H1 (cell line): Measurements from ENCODE around the gene COG4. TPM values are rescaled to one million over a fixed set of nuclear protein-coding genes. Genes with fewer than 3 reads are reported as not detected.

Experiments used
- BCL11A ChIP-seq, 2 experiments: IDR thresholded peaks; one replicate each; pipeline ENCODE4 v1.6.1; 2011; ENCODE audit warnings: low read depth in 2 of 2, low read length in 2 of 2, mild to moderate bottlenecking in 2 of 2
- CTBP2 ChIP-seq: IDR thresholded peaks from 2 replicates; pipeline ENCODE4 v1.7.0; 2011; ENCODE audit warnings: borderline replicate concordance, mild to moderate bottlenecking, moderate library complexity, mixed read lengths, low read length; ENCODE audit not compliant: insufficient read depth, insufficient read length
- EGR1 ChIP-seq: IDR thresholded peaks from 2 replicates; pipeline ENCODE4 v1.6.1; 2011; ENCODE audit warnings: low read depth, low read length, borderline replicate concordance
- RNF2 ChIP-seq: fragments of 200-900, 300-1000 bp; sonication (generic); IDR thresholded peaks from 2 replicates; pipeline ENCODE4 v1.7.1; 2016; ENCODE audit warnings: borderline replicate concordance, low read depth, mild to moderate bottlenecking, antibody characterized with exemption, low read length; ENCODE audit not compliant: poor library complexity, severe bottlenecking; ENCODE audit errors: missing control alignments
- RXRA ChIP-seq: IDR thresholded peaks from 2 replicates; pipeline ENCODE4 v1.6.1; 2011; ENCODE audit warnings: low read depth, mild to moderate bottlenecking, low read length, moderate library complexity; ENCODE audit not compliant: insufficient read depth
- SIRT6 ChIP-seq: IDR thresholded peaks from one replicate; pipeline ENCODE4 v1.7.1; 2012; ENCODE audit warnings: low read length, inconsistent platforms
- USF2 ChIP-seq: IDR thresholded peaks from 2 replicates; pipeline ENCODE4 v1.6.1; 2011; ENCODE audit warnings: low read length, improper control_type of control experiment
- ZNF274 ChIP-seq: IDR thresholded peaks from 2 replicates; pipeline ENCODE4 v1.7.0; 2012; ENCODE audit warnings: low read length, borderline replicate concordance; ENCODE audit errors: extremely low read depth
- polyA plus RNA-seq, 7 experiments: library from polyadenylated mRNA; depleted of rRNA in 3 of 7; stranded (reverse) in 5 of 7; unstranded in 2 of 7; fragments of >200 nt in 5 of 7; fragments of 200-250 nt in 2 of 7; gene quantifications; 1 replicate in 5 of 7; 2 replicates in 1 of 7; 4 replicates in 1 of 7; pipeline versions ENCODE4 v1.2.1 to v1.2.3, GENCODE V29; 2011 to 2013; ENCODE audit warnings: missing spikeins in 2 of 7, mixed read lengths in 2 of 7
- total RNA-seq: library from RNA; stranded (reverse); fragmentation: NEBNext Ultra II Directional; extraction: Animal tissue kit (Norgen Biotek cat#: 25700); gene quantifications from 2 replicates; pipeline ENCODE4 v1.2.1, GENCODE V29; 2021

COG4 gene
- total and polyA plus RNA-seq, 2 of the 8 experiments (the other 6 are each of a cell fraction or from before 2014, with no cell fraction given) = 46.1 to 50.2 TPM

GRCh38 chr16:70441406-70441990, 81.9 kb downstream of the COG4 start (continued):
- TF ChIP-seq RNF2 = no peak
- TF ChIP-seq RXRA = no peak
- TF ChIP-seq EGR1 = no peak
- no peak for TF ChIP-seq ZNF274
- no peak for TF ChIP-seq BCL11A (IDR thresholded peaks at IDR 0.05; ENCODE audit: low read depth in 2 of 2, low read length in 2 of 2)
- TF ChIP-seq SIRT6 = no peak
- no peak for TF ChIP-seq USF2
- no peak for TF ChIP-seq CTBP2
